Type B pancreatic cell (in vitro differentiated cells): Measurements from ENCODE around the gene SYNGR3. TPM values are rescaled to one million over a fixed set of nuclear protein-coding genes. Genes with fewer than 3 reads are reported as not detected.
A peak's percentile ranks its signal among the peaks of the same experiment; 100 is the strongest.

Source experiments
- DNase-seq: peaks from one replicate; pipeline ENCODE4 v3.0.0; 2021; ENCODE audit warnings: mixed read lengths; ENCODE audit not compliant: unreplicated experiment; ENCODE audit errors: extremely low spot score
- H3K27ac Mint-ChIP-seq: 2 replicates; pipeline ENCODE4 v1.8.0; 2021; ENCODE audit warnings: mild to moderate bottlenecking, mixed read lengths
- H3K27me3 Mint-ChIP-seq: 2 replicates; pipeline ENCODE4 v1.8.0; 2021; ENCODE audit warnings: mixed read lengths
- H3K36me3 Mint-ChIP-seq: 2 replicates; pipeline ENCODE4 v1.8.0; 2021; ENCODE audit warnings: mixed read lengths
- H3K4me1 Mint-ChIP-seq: one replicate; pipeline ENCODE4 v1.8.0; 2021; ENCODE audit warnings: mixed read lengths; ENCODE audit not compliant: unreplicated experiment
- H3K4me3 Mint-ChIP-seq: 2 replicates; pipeline ENCODE4 v1.8.0; 2021; ENCODE audit warnings: mild to moderate bottlenecking, mixed read lengths
- H3K9me3 Mint-ChIP-seq: 2 replicates; pipeline ENCODE4 v1.8.0; 2021; ENCODE audit warnings: mixed read lengths
- total RNA-seq: library from RNA; stranded (reverse); gene quantifications from 2 replicates; pipeline ENCODE4 v1.2.1, GENCODE V29; 2021; ENCODE audit warnings: low replicate concordance
- TF ChIP-seq, protein P1 (sequence below): fragments of 200-600 bp; sonication (generic); conservative IDR thresholded peaks from 2 replicates; pipeline ENCODE4 v1.5.0; 2021; ENCODE audit warnings: antibody characterized with exemption, mild to moderate bottlenecking

Gene SYNGR3
- total RNA-seq, 1 donor from 2014 or later, result 2.4 TPM

DNA sequence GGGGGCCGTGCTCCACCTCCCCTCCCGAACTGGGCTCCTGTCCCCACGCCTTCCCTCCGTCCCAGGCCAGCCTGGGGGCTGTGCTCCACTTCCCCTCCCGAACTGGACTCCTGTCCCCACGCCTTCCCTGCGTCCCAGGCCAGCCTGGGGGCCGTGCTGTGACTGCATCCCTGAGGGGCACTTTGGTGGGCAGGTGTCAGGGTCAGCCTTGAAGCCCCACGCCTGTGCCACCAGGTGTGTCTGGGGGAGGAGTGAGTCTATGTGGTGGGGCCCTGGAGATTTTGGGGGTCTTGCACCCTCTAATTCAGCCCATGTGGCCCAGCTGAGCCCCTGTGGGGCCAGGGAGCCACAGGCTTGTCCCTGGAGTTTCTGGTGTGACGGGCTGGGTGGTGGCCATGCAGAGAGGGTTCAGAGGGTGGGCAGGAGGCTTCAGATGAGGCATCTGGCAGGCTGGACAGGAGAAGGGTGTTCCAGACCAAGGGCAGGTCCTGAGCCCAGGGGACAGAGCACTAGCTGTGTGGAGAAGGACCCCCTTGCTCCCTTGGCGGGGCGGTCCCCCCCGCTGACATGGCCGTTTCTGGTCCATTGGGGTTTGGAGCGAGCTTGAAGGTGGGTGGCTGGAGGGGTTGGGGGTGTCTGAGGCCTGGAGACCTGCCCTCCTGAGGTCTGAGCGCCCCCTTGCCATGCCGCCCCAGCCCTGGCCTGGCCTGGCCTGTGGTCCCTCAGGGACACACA, 45.1 kb downstream of the SYNGR3 start:
- Mint-ChIP-seq H3K4me3 (no peak overlapping the region), H3K27ac (no peak overlapping the region), H3K36me3 (no peaks in the 10 kb centered on the region), H3K4me1 (peaks cover 10% of the 10 kb centered on the region), H3K27me3 (no peaks in the 10 kb centered on the region), H3K9me3 (no peaks in the 10 kb centered on the region)
- TF ChIP-seq, protein P1, sequence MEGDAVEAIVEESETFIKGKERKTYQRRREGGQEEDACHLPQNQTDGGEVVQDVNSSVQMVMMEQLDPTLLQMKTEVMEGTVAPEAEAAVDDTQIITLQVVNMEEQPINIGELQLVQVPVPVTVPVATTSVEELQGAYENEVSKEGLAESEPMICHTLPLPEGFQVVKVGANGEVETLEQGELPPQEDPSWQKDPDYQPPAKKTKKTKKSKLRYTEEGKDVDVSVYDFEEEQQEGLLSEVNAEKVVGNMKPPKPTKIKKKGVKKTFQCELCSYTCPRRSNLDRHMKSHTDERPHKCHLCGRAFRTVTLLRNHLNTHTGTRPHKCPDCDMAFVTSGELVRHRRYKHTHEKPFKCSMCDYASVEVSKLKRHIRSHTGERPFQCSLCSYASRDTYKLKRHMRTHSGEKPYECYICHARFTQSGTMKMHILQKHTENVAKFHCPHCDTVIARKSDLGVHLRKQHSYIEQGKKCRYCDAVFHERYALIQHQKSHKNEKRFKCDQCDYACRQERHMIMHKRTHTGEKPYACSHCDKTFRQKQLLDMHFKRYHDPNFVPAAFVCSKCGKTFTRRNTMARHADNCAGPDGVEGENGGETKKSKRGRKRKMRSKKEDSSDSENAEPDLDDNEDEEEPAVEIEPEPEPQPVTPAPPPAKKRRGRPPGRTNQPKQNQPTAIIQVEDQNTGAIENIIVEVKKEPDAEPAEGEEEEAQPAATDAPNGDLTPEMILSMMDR, result no peak
- DNase-seq, result no peak

DNA sequence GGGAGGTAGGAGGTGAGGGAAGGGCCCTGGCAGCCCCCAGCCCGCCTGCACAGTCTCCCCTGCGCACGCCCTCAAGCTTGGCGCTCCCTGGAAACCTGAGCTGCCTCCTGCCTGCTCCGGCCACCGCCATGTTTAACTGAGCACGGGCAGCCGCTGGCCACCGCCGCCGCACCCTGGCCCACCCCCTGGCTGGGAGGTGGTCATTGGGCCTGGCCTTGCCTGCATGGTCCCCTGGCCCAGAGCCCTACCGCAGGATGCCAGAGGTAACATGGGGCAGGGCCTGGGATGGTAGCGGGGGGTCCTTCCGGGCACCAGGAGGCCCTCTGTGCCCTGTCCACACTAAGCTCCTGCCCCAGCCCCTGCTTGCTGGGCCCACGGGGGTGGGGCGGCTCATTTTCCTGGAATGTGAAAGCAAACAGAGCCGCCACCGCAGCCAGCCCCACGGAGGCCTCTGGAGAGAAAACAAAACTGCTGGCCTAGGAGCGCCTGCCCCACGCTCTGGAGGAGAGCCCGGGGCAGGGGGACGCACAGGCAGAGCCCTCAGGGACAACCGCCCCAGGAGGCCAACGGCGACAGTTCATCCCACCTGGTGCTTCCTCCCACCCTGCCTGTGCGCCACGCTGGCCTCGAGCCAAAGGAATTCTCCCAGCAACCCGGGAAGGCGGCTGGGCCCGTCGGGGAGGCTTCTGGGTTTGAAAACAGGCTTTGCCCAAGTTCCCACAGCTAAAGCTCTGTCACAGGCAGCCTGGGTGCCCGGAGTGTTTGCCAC, 45.8 kb downstream of the SYNGR3 start:
- Mint-ChIP-seq H3K4me3 (no peak overlapping the region), H3K36me3 (no peaks in the 10 kb centered on the region), H3K27ac (no peak overlapping the region), H3K4me1 (peaks cover 10% of the 10 kb centered on the region), H3K27me3 (no peaks in the 10 kb centered on the region), H3K9me3 (no peaks in the 10 kb centered on the region)
- TF ChIP-seq, protein P1, result no peak
- no peak for DNase-seq

DNA sequence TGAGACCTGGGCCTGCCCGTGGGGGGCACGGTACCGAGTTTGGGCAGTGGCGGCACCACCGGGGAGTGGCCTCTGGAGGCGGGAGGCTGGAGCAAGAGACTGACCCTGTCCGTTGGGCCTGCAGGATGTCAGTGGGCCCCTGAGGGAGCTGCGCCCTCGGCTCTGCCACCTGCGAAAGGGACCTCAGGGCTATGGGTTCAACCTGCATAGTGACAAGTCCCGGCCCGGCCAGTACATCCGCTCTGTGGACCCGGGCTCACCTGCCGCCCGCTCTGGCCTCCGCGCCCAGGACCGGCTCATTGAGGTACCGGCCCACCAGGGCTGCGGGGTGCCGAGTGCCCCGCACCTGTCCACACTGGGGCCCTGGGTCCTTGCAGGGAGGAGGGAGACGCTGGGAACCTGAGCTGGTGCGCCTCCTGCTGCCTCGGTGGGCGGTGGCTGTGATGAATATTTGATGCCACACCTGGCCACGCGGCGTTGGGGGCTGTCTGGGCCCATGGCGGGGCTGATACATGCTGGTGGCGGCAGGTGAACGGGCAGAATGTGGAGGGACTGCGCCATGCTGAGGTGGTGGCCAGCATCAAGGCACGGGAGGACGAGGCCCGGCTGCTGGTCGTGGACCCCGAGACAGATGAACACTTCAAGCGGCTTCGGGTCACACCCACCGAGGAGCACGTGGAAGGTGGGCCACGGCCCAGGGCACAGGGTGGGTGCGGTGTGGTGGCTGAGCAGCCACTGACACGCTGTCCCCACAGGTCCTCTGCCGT, 46.6 kb downstream of the SYNGR3 start:
- peaks cover 10% of the 10 kb centered on the region for H3K4me1 Mint-ChIP-seq

DNA sequence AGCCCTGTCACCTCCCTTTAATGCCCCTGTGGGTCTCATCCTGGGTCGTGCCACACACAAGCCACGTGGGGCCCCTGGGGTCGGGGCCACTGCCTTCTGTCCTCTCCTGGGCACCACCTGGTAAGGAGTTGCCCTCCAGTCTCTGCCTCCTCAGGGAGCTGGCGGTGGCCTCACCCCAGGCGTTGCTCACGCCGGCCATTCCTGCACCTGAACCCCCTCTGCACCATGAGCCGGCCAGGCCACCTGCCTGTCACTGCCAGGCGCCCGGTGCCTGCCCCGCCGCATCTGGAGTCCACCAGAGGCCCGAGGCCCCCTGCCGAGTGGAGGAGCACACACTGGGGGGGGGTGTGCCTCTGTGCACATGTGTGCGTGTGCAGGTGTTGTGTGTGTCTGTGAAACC, 47.3 kb downstream of the SYNGR3 start:
- DNase-seq, result no peak
- Mint-ChIP-seq H3K9me3 (no peaks in the 10 kb centered on the region), H3K36me3 (no peaks in the 10 kb centered on the region), H3K27me3 (no peaks in the 10 kb centered on the region), H3K4me1 (peaks cover 10% of the 10 kb centered on the region), H3K27ac (no peak overlapping the region), H3K4me3 (no peak overlapping the region)
- TF ChIP-seq, protein P1, result no peak

More for the DNA sequence above, 46.6 kb downstream of the SYNGR3 start:
- Mint-ChIP-seq H3K36me3 (no peaks in the 10 kb centered on the region), H3K9me3 (no peaks in the 10 kb centered on the region), H3K27ac (no peak overlapping the region), H3K4me3 (no peak overlapping the region), H3K27me3 (no peaks in the 10 kb centered on the region)
- TF ChIP-seq, protein P1, result no peak
- peak; percentile 66 for DNase-seq

DNA sequence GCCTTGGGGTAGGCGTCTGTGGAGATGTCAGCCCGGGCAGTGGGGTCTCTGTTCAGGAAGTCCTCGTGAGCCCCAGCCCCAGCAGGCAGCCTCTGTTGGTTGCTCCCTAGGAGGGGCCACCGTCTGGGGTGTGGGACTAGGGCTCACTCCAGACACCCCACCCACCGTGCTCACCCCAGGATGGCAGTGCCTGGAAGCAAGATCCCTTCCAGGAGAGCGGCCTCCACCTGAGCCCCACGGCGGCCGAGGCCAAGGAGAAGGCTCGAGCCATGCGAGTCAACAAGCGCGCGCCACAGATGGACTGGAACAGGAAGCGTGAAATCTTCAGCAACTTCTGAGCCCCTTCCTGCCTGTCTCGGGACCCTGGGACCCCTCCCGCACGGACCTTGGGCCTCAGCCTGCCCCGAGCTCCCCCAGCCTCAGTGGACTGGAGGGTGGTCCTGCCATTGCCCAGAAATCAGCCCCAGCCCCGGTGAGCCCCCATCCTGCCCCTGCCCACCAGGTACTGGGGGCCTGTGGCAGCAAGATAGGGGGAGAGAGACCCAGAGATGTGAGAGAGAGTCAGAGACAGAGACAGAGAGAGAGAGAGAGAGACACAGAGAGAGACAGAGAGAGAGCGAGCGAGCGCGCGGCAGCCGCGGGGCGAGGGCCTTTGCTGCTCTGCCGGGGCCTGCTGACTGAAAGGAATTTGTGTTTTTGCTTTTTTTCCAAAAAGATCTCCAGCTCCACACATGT, 48.0 kb downstream of the SYNGR3 start:
- Mint-ChIP-seq H3K9me3 (no peaks in the 10 kb centered on the region), H3K4me3 (peak overlapping the region; percentile 62), H3K27me3 (no peaks in the 10 kb centered on the region), H3K4me1 (peaks cover 10% of the 10 kb centered on the region), H3K36me3 (no peaks in the 10 kb centered on the region), H3K27ac (peak overlapping the region; percentile 77)
- TF ChIP-seq, protein P1, result no peak
- no peak for DNase-seq
